HEK293 (cell line): ENCODE results near the gene UTP4.
"Not testable (repeated sequence)": the region's sequence is repeated elsewhere in the genome, so short reads cannot be mapped to it uniquely, and the experiment has no call there.

ENCODE experiments used
- ZBTB11 ChIP-seq: fragments of 450-650 bp; formaldehyde crosslinking; conservative IDR thresholded peaks from 2 replicates; pipeline ENCODE4 v1.5.1; 2016; ENCODE audit warnings: low read depth, missing biosample characterization, missing genetic modification characterization
- ZBTB17 ChIP-seq: fragments of 450-650 bp; formaldehyde crosslinking; IDR thresholded peaks from 2 replicates; pipeline ENCODE4 v1.5.1; 2016; ENCODE audit warnings: missing biosample characterization, missing genetic modification characterization
- ZBTB49 ChIP-seq: fragments of 450-650 bp; formaldehyde crosslinking; IDR thresholded peaks from 2 replicates; pipeline ENCODE4 v1.5.1; 2016; ENCODE audit warnings: missing biosample characterization, missing genetic modification characterization, low read depth
- ZBTB7A ChIP-seq: fragments of 450-650 bp; formaldehyde crosslinking; IDR thresholded peaks from 2 replicates; pipeline ENCODE4 v1.5.1; 2016; ENCODE audit warnings: low read depth, missing biosample characterization, missing genetic modification characterization
- ZNF24 ChIP-seq: fragments of 450-650 bp; formaldehyde crosslinking; IDR thresholded peaks from 2 replicates; pipeline ENCODE4 v1.5.1; 2016; ENCODE audit warnings: missing biosample characterization, missing genetic modification characterization
- ZNF274 ChIP-seq, 2 experiments: fragments of 200-500 bp in 1 of 2; fragments of 450-650 bp in 1 of 2; sonication (Bioruptor generic) in 1 of 2; formaldehyde crosslinking in 1 of 2; IDR thresholded peaks; 2 replicates each; pipeline versions ENCODE4 v1.5.1 to v1.6.1; 2014 to 2016; ENCODE audit warnings: borderline replicate concordance in 1 of 2, inconsistent platforms in 1 of 2, low read length in 1 of 2, missing biosample characterization in 1 of 2, missing genetic modification characterization in 1 of 2
- ZNF423 ChIP-seq: fragments of 450-650 bp; formaldehyde crosslinking; IDR thresholded peaks from 2 replicates; pipeline ENCODE4 v1.5.1; 2016; ENCODE audit warnings: missing biosample characterization, missing genetic modification characterization
- ZNF530 ChIP-seq: fragments of 450-650 bp; formaldehyde crosslinking; IDR thresholded peaks from 2 replicates; pipeline ENCODE4 v1.5.1; 2016; ENCODE audit warnings: low read depth, missing biosample characterization, missing genetic modification characterization
- ZNF768 ChIP-seq: fragments of 450-650 bp; formaldehyde crosslinking; IDR thresholded peaks from 2 replicates; pipeline ENCODE4 v1.5.1; 2018; ENCODE audit warnings: missing biosample characterization, mild to moderate bottlenecking, missing genetic modification characterization
- TF ChIP-seq, protein P1 (sequence below): fragments of 450-650 bp; formaldehyde crosslinking; IDR thresholded peaks from 2 replicates; pipeline ENCODE4 v1.5.1; 2016; ENCODE audit warnings: missing biosample characterization, missing genetic modification characterization

DNA sequence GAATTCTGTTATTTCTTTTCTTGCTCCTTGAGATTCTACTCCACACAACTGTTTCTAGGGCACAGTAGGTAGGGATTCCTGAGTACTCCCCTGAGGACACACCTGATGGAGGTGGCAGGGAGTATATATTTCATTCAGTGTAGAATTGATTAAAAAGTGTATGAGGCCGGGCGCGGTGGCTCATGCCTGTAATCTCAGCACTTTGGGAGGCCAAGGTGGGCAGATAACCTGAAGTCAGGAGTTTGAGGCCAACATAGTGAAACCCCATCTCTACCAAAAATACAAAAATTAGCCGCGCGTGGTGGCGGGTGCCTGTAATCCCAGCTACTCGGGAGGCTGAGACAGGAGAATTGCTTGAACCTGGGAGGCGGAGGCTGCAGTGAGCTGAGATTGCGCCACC, 5.6 kb upstream of the UTP4 start:
- TF ChIP-seq, protein P1, sequence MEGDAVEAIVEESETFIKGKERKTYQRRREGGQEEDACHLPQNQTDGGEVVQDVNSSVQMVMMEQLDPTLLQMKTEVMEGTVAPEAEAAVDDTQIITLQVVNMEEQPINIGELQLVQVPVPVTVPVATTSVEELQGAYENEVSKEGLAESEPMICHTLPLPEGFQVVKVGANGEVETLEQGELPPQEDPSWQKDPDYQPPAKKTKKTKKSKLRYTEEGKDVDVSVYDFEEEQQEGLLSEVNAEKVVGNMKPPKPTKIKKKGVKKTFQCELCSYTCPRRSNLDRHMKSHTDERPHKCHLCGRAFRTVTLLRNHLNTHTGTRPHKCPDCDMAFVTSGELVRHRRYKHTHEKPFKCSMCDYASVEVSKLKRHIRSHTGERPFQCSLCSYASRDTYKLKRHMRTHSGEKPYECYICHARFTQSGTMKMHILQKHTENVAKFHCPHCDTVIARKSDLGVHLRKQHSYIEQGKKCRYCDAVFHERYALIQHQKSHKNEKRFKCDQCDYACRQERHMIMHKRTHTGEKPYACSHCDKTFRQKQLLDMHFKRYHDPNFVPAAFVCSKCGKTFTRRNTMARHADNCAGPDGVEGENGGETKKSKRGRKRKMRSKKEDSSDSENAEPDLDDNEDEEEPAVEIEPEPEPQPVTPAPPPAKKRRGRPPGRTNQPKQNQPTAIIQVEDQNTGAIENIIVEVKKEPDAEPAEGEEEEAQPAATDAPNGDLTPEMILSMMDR (tag by site-specific recombination) = not testable (repeated sequence)
- TF ChIP-seq ZNF530 (tag by site-specific recombination); ZBTB17 (tag by site-specific recombination); ZBTB11 (tag by site-specific recombination); ZNF423 (tag by site-specific recombination); ZBTB7A (tag by site-specific recombination); ZBTB49 (tag by site-specific recombination); ZNF24 (tag by site-specific recombination); ZNF768 (tag by site-specific recombination); ZNF274 (IDR thresholded peaks at IDR 0.05; ENCODE audit: low read length); ZNF274 (tag by site-specific recombination; IDR thresholded peaks at IDR 0.05; ENCODE audit: borderline replicate concordance): not testable (repeated sequence)
